ENCODE results near the gene TTLL6.

The TTLL6 gene

GRCh38 chr17:48816774-48817590 lies at the start of gene TTLL6:
Gene TTLL6 (minus strand): TSS chr17:48817229. CDS start chr17:48817072, 157 bp downstream.
- peak within 1 kb of the TSS; percentile 59 for H3K4me3 ChIP-seq (ENCODE audit: low read depth, low read length)
- H3K27me3 ChIP-seq (ENCODE audit: insufficient read depth, low read depth, severe bottlenecking): peaks cover 19% of the 10 kb centered on the region
- H3K9me3 ChIP-seq (ENCODE audit: severe bottlenecking): no peaks in the 10 kb centered on the region
- H3K36me3 ChIP-seq: no peaks in the 10 kb centered on the region
- H3K27ac ChIP-seq: peak within 1 kb of the TSS; percentile 0; the same call in 1 of the 2 replicates
- peak; percentile 98 for DNase-seq
- TF ChIP-seq CTCF (IDR thresholded peaks at IDR 0.05; ENCODE audit: low read depth, low read length): no peak

- Histone ChIP-seq H3K9me3 (ENCODE audit: severe bottlenecking) (no peaks in the 10 kb centered on the region), H3K36me3 (peaks cover 53% of the 10 kb centered on the region), H3K4me3 (ENCODE audit: low read depth, low read length) (no peak overlapping the region), H3K27ac (no peak overlapping the region), H3K27me3 (ENCODE audit: insufficient read depth, low read depth, severe bottlenecking) (no peaks in the 10 kb centered on the region)
- no peak for DNase-seq
- no peak for TF ChIP-seq CTCF (IDR thresholded peaks at IDR 0.05; ENCODE audit: low read depth, low read length)
Measured at GRCh38 chr17:48860456-48860855, 43.4 kb upstream of the TTLL6 start.

- no peak for DNase-seq
- H3K27me3 ChIP-seq (ENCODE audit: insufficient read depth, low read depth, severe bottlenecking): no peaks in the 10 kb centered on the region
- H3K36me3 ChIP-seq: peaks cover 57% of the 10 kb centered on the region
- no peak overlapping the region for H3K4me3 ChIP-seq (ENCODE audit: low read depth, low read length)
- TF ChIP-seq CTCF (IDR thresholded peaks at IDR 0.05; ENCODE audit: low read depth, low read length): 0 out of 2 replicates have a peak, but pooled peaks have one; percentile 32
- H3K9me3 ChIP-seq (ENCODE audit: severe bottlenecking): no peaks in the 10 kb centered on the region
- no peak overlapping the region for H3K27ac ChIP-seq
Measured at GRCh38 chr17:48860034-48860433, 43.0 kb upstream of the TTLL6 start.

GRCh38 chr17:48856122-48856821 lies 39.2 kb upstream of the TTLL6 start:
- DNase-seq: no peak
- Histone ChIP-seq H3K9me3 (ENCODE audit: severe bottlenecking) (no peaks in the 10 kb centered on the region), H3K36me3 (peaks cover 73% of the 10 kb centered on the region), H3K27ac (no peak overlapping the region), H3K4me3 (ENCODE audit: low read depth, low read length) (no peak overlapping the region), H3K27me3 (ENCODE audit: insufficient read depth, low read depth, severe bottlenecking) (no peaks in the 10 kb centered on the region)
- TF ChIP-seq CTCF (IDR thresholded peaks at IDR 0.05; ENCODE audit: low read depth, low read length): no peak

GRCh38 chr17:48854774-48855476 lies 37.9 kb upstream of the TTLL6 start:
- no peaks in the 10 kb centered on the region for H3K9me3 ChIP-seq (ENCODE audit: severe bottlenecking)
- no peak overlapping the region for H3K27ac ChIP-seq
- H3K4me3 ChIP-seq (ENCODE audit: low read depth, low read length): no peak overlapping the region
- H3K36me3 ChIP-seq: peaks cover 71% of the 10 kb centered on the region
- no peak for DNase-seq
- no peaks in the 10 kb centered on the region for H3K27me3 ChIP-seq (ENCODE audit: insufficient read depth, low read depth, severe bottlenecking)
- no peak for TF ChIP-seq CTCF (IDR thresholded peaks at IDR 0.05; ENCODE audit: low read depth, low read length)
